Activated CD8-positive, alpha-beta memory T cell treated with anti-CD3 and anti-CD28 coated beads for 24 hours (primary cell): ENCODE results near the gene COL13A1.

Experiments
- DNase-seq: peaks from one replicate; pipeline ENCODE4 v3.0.0-alpha.2; 2020

Gene COL13A1

DNA sequence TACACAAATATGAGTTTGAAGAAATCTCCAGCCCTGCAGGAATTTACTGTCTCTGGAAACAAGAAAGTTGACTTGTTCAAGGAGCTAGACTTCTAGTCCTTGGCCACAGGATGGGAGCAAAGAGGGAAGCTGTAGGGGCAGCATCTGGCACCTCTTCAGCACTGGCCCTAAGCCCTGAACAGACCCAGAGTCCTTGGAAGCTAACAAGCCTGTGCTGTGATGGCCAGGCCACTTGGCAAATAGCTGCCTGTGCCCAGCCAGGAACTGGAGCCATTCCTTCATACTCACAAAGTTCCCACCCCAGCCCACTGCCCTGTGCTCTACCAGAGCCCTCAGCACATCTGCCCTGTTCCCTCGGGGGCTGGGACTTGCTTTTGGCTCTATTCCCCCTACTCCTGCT is 9.4 kb upstream of the COL13A1 start:
- no peak for DNase-seq

- DNase-seq = no peak
Measured at GRCh38 chr10:69794673-69795072, 7.0 kb upstream of the COL13A1 start.

DNA sequence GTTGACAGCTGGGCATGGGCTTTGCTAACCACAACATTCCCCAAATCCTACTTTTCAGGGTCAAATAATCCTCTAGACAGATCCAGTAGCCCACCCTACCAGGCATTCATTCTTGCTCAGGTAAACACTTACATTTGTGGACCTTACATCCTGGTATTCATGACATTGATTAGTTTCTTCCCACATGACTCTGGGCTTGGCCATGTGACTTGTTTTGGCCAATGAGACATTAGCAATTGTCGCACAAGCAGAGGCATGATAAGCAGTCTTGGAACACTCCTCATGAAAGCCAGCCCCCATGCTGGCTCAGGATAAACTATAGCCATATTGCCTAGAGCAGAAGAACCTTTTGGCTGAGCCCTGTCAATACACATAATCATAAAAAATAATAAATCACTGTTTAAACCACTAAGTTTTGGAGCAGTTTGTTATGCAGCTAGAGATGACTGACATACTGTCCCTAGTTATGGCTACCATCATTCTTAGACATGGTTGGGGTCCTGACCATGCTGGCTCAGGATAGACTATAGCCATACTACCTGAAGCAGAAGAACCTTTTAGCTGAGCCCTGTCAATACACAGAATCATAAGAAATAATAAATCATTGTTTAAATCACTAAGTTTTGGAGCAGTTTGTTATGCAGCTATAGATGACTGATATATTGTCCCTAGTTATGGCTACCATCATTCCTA is 6.3 kb upstream of the COL13A1 start:
- no peak for DNase-seq

- DNase-seq = no peak
Measured at GRCh38 chr10:69797959-69798358, 3.7 kb upstream of the COL13A1 start.

- no peak for DNase-seq
Measured at GRCh38 chr10:69800109-69800508, 1.6 kb upstream of the COL13A1 start.

GRCh38 chr10:69800665-69801064 is 1.0 kb upstream of the COL13A1 start:
- DNase-seq = no peak

DNA sequence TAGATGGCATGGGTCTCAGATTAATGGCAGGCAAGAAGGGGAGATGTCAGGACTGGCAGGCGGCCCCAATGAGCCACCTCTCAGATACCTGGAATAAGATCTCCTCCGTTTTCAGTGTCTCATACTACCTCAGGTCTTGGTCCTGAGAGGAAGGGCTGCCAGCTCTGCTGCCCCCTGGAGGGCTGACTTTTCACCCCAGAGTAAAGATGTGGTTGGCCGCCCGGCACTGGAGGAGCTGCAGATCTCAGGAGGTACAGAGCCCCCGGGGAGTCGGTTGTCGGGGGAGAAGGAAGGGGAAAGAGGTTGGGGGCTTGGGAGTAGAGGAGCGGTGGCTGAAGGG is 642 bp upstream of the COL13A1 start:
- DNase-seq = peak; percentile 69

DNA sequence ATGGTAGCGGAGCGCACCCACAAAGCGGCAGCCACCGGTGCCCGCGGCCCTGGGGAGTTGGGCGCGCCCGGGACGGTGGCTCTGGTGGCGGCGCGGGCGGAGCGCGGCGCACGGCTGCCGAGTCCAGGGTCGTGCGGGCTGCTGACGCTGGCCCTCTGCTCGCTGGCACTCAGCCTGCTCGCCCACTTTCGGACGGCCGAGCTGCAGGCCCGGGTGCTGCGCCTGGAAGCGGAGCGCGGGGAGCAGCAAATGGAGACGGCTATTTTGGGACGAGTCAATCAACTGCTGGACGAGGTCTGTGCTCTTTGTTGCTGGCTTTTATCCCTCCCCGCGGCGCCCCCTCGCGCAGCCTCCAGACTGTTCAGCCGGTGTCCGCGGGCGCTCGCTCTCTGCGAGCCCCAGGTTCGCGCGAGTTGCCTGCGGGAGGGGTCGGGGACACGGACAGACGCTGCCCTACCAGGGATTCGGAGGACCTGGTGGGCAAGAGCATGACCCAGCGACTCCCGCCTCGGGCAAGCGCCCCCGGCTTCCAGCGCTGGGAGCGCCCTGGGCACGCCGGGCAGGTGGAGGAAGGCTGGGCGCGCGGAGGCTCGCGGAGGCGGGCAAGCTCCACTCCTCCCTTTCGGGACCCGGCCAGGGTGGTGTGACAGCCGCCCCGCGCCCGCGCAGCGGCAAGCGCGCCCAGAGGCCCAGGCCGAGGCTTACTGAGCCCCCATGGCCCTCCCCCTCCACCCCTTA is 887 bp downstream of the COL13A1 start:
- no peak for DNase-seq

DNA sequence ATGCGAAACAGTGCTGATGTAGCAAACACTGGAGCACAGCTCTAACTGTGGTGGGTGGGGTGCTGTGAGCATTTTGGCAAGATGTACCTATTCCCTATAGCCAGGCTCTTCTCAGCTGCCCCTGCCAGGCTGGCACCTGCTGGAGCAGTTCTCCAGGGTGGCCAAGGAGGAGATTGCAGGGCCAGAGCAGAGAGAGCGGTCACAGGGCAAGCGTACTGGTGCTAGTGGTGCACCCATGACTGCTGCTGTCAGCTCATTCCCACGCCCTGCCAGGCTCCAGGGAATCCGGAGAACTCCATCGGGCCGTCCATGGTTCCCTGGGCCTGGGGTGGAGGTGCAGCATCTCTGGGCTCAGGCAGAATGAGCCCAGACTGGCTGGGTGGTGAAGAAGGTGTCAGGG is 2.1 kb downstream of the COL13A1 start:
- DNase-seq = no peak

- DNase-seq = no peak
Measured at GRCh38 chr10:69804775-69805174, 3.1 kb downstream of the COL13A1 start.

GRCh38 chr10:69807122-69807521 is 5.4 kb downstream of the COL13A1 start:
- no peak for DNase-seq

GRCh38 chr10:69807696-69808095 is 6.0 kb downstream of the COL13A1 start:
- DNase-seq = no peak

DNA sequence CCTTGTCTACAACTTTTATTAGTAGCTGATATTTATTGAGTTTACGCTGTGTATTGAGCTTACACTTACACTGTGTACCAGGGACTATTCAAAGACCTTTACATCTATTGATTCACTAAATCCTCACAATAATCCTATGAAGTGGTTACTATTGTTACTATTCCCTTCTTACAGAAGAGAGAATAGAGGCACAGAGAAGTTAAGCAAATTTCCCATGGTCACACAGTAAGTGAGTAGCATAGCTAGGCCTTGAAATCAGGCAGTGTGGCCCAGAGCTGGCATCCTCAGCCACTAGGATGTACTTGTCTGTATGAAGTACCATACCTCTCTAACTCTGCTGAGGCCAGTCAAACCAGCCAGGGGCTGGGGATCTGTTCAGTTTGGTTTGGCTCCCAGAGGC is 7.6 kb downstream of the COL13A1 start:
- DNase-seq = no peak

DNA sequence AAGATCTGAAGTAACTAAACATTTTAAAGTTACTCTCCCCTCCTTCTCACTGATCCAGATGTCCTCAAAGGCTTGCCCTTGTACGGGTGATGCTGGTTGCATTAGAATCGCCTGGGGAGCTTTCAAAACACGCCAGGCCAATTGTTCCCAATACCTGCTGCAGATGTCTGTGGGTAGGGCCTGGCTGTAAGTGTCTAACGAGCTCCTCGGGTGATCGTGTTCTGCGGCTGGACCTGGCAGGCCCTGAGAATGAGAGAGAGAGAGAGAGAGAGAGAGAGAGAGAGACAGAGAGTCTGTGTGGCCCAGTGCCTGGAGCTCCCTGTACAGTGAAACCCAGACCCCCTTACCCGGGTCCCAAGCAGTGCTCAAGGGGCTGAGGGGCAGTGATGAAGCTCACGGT is 8.4 kb downstream of the COL13A1 start:
- DNase-seq = no peak

DNA sequence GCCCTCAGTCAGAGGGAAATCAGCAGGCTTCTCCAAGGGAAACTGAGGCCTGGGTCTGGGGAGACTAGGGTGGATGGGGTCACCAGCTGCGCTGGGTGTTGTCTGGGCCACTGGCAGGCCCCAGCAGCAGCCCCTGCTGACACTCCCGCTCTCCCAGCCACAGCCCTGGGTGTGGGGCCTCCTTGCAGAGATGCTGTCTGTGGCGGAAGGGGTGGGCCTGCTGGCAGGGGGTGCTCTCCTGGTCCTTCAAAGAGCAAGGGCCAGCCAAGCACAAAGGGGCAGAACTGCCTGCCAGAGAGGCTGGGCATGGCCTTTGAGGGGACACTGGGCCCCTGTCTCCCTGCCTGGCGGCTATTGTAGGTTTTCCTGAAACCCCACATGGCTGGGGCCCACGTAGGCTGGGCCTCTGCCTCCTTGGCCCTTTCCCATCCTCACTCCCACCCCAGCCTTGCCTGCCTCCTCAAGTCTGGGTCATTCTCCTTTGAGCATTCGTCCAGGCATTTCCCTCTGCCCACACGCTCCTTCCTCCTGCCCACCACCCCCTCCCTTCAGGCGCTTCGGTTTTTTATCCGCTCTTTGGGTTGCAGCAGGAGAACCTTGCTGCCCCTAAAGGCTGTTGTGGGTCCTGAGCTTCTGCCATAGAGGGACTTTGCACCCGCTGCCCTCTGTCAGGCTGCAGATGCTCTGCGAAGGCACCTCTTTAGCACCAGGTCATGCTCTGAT is 9.1 kb downstream of the COL13A1 start:
- DNase-seq = no peak

- DNase-seq = no peak
Measured at GRCh38 chr10:69813632-69814031, 11.9 kb downstream of the COL13A1 start.

- DNase-seq = no peak
Measured at GRCh38 chr10:69814251-69814650, 12.5 kb downstream of the COL13A1 start.

DNA sequence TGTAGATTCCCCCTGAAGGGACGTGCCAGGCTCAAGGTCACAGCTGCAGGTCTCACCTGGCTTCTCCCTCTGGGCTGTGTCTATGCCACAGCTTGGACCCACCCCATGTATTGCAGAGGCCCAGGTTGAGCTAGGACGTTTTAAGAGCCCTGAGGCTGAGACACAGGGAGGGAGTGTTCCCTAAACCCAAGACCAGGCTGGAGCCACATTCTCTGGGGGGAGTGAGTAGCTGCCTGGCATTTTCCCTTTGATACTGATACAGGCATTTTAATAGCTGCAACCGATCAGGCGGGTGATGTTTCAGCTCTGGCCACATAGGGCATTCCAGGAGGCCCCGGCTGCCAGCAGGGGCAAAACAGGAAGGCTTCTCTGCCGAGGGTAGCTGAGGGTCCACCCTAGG is 13.4 kb downstream of the COL13A1 start:
- DNase-seq = no peak

DNA sequence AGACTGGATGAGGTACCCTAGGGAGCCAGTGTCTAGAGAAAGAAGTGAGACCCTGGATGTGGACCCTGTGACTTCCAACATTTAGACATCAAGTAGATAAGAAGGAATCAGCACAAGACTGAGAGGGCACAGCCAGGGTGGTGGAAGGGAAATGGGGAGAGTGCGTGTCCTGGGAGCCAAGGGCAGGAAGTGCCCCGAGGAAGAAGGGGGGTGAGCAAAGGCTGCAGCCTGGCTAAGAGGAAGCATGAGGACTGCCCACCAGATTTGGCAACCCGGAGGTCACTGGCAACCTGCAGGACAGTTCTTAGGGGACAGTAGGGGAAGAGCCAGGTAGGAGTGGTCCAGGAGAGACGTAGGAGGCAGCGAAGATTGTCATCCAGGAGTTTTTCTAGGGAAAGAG is 14.8 kb downstream of the COL13A1 start:
- DNase-seq = no peak

- no peak for DNase-seq
Measured at GRCh38 chr10:69817078-69817581, 15.4 kb downstream of the COL13A1 start.

GRCh38 chr10:69818676-69819239 is 17.1 kb downstream of the COL13A1 start:
- DNase-seq = no peak

DNA sequence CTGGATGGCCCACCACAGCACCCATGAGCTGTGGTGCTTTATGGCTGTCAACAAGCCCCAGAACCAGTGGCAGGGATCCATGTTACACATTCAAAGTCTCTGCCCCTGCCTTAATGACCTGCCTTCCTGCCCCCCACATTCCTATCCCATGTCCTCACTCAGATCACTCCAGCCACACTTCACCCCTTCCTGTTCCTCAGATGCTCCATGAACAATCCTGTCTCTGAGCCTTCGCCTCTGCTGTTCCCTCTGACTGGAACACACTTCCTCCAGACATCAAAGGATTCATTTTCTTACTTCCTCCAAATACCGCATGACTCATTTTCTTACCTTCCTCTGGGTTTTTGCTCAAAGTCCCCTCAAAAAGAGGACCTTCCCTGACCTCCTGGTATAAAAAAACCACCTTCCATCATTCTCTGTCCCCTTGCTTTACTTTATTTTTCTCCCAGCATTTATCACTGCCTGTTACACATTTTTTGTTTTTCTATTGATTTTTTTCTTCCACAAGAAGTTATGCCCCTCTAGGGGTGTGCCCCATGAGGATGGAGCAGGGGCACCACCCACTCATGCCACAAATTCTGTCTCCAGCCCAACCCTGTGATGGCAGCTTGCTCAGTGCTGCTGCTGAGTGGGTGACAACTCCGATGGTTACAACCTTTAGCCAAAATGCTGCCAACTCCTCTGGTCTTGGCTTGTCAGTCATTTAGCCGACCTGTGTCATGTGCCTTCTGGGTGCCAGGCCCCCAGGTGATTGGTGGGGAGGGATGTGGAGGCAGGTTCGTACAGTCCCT is 18.2 kb downstream of the COL13A1 start:
- DNase-seq = no peak

- DNase-seq = no peak
Measured at GRCh38 chr10:69820817-69821216, 19.1 kb downstream of the COL13A1 start.
